ENCODE results near the gene CCDC40. TPM values are rescaled to one million over a fixed set of nuclear protein-coding genes. Genes with fewer than 3 reads are reported as not detected.

CCDC40 gene
- total and polyA plus RNA-seq, 10 of the 15 experiments (the other 5 are each of a cell fraction or from before 2014, with no cell fraction given) = 0.06 to 0.10 TPM; not detected in 8

GRCh38 chr17:80108036-80108971 lies 71.9 kb downstream of the CCDC40 start (continued):
- no peak for TF ChIP-seq HDAC6 (IDR thresholded peaks at IDR 0.05; ENCODE audit: unreplicated experiment)
- TF ChIP-seq, protein P1, sequence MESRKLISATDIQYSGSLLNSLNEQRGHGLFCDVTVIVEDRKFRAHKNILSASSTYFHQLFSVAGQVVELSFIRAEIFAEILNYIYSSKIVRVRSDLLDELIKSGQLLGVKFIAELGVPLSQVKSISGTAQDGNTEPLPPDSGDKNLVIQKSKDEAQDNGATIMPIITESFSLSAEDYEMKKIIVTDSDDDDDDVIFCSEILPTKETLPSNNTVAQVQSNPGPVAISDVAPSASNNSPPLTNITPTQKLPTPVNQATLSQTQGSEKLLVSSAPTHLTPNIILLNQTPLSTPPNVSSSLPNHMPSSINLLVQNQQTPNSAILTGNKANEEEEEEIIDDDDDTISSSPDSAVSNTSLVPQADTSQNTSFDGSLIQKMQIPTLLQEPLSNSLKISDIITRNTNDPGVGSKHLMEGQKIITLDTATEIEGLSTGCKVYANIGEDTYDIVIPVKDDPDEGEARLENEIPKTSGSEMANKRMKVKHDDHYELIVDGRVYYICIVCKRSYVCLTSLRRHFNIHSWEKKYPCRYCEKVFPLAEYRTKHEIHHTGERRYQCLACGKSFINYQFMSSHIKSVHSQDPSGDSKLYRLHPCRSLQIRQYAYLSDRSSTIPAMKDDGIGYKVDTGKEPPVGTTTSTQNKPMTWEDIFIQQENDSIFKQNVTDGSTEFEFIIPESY (IDR thresholded peaks at IDR 0.05) = no peak
- TF ChIP-seq BMI1 (IDR thresholded peaks at IDR 0.05; ENCODE audit: borderline replicate concordance) = no peak
- TF ChIP-seq RBBP5 (conservative IDR thresholded peaks at IDR 0.05) = no peak
- TF ChIP-seq CBFB (IDR thresholded peaks at IDR 0.05; ENCODE audit: low read depth) = no peak
- no peak for TF ChIP-seq SREBF1 (IDR thresholded peaks at IDR 0.05; ENCODE audit: low read length)
- TF ChIP-seq ASH2L (IDR thresholded peaks at IDR 0.05; ENCODE audit: borderline replicate concordance, low read depth) = no peak
- no peak for TF ChIP-seq CHD2 (IDR thresholded peaks at IDR 0.05; ENCODE audit: borderline replicate concordance, low read depth, low read length)

DNA sequence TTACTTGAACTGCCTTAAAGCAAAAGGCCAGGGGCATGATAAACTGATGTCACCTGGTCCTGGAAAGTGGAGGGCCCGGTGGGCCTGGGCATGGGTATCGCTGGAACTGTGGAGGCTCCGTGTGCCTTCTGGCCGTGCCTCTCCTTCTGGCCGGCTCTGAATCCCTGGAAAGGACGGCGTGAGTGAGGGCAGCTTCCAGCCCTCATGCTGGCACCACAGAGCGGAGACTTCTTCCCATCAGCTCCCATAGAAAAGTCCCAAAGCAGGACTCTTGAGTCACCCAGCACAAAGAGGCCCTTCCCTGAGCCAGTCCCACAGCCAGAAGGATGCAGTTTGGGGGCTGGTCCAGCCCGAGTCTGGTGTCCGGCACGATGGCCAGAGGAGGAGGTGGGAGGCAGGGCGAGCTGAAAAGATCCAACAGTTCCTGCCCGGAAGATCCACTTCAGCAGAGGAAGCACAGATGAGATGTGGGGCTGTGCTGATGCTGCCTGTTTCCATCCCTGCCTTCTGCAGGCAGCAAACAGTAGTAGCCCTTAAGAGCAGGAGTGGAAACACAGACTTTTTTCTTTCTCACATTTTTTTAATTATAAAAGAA lies 72.7 kb downstream of the CCDC40 start:
- ATAC-seq (no peak), DNase-seq (ENCODE audit: low read depth, low spot score) (no peak), FAIRE-seq (no peak)
- ChIA-PET SMC1A (ENCODE audit: uncharacterized antibody, unreplicated experiment) (no interaction called here), POLR2A (no interaction called here), CTCF (no interaction called here), RAD21 (ENCODE audit: unreplicated experiment) (no interaction called here)
- no peaks in the 10 kb centered on the region for H3K36me3 ChIP-seq (ENCODE audit: control insufficient read depth in 2 of 2, insufficient read depth in 2 of 2, low read length in 1 of 2)
- no peaks in the 10 kb centered on the region for H3K9me3 ChIP-seq (replicated peaks; ENCODE audit: control insufficient read depth, insufficient read depth, low read length)
- H3K4me3 ChIP-seq = no peak overlapping the region
- H3K9ac ChIP-seq (ENCODE audit: control insufficient read depth, insufficient read depth, low read length) = no peak overlapping the region
- H3K4me1 ChIP-seq (ENCODE audit: control insufficient read depth, insufficient read depth, low read length) = no peaks in the 10 kb centered on the region
- H3K4me2 ChIP-seq (ENCODE audit: control insufficient read depth, insufficient read depth) = no peak overlapping the region
- H3K27ac ChIP-seq (ENCODE audit: control insufficient read depth, insufficient read depth) = no peak overlapping the region
- WGBS (ENCODE audit: insufficient coverage, insufficient replicate concordance, low lambda C conversion rate, missing lambda C conversion rate) = 63% methylated on average over 13 of the region's 13 CpGs
- intact Hi-C loops (cut with micrococcal nuclease; ENCODE audit: unreplicated experiment) (no loop called here), in situ Hi-C loops (cut with MboI) (no loop called here)
- H4K20me1 ChIP-seq (ENCODE audit: control insufficient read depth, insufficient read depth) = no peaks in the 10 kb centered on the region; the same call in 1 of the 2 replicates
- H2AFZ ChIP-seq (ENCODE audit: control insufficient read depth, low read depth, low read length) = no peak overlapping the region
- H3K79me2 ChIP-seq (ENCODE audit: control insufficient read depth, insufficient read depth, low read length) = no peaks in the 10 kb centered on the region
- H3K27me3 ChIP-seq (replicated peaks in 1 of 2; ENCODE audit: control insufficient read depth in 2 of 2, insufficient read depth in 2 of 2, low read length in 1 of 2) = peaks cover 0 to 3% of the 10 kb centered on the region in 2 experiments; a peak in 2 of 4 replicates
- no TSS peak for BruUV-seq (replicated peaks)
- TF ChIP-seq, protein P2, sequence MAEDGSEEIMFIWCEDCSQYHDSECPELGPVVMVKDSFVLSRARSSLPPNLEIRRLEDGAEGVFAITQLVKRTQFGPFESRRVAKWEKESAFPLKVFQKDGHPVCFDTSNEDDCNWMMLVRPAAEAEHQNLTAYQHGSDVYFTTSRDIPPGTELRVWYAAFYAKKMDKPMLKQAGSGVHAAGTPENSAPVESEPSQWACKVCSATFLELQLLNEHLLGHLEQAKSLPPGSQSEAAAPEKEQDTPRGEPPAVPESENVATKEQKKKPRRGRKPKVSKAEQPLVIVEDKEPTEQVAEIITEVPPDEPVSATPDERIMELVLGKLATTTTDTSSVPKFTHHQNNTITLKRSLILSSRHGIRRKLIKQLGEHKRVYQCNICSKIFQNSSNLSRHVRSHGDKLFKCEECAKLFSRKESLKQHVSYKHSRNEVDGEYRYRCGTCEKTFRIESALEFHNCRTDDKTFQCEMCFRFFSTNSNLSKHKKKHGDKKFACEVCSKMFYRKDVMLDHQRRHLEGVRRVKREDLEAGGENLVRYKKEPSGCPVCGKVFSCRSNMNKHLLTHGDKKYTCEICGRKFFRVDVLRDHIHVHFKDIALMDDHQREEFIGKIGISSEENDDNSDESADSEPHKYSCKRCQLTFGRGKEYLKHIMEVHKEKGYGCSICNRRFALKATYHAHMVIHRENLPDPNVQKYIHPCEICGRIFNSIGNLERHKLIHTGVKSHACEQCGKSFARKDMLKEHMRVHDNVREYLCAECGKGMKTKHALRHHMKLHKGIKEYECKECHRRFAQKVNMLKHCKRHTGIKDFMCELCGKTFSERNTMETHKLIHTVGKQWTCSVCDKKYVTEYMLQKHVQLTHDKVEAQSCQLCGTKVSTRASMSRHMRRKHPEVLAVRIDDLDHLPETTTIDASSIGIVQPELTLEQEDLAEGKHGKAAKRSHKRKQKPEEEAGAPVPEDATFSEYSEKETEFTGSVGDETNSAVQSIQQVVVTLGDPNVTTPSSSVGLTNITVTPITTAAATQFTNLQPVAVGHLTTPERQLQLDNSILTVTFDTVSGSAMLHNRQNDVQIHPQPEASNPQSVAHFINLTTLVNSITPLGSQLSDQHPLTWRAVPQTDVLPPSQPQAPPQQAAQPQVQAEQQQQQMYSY (CRISPR knock-in tag; IDR thresholded peaks at IDR 0.05) = no peak
- TF ChIP-seq TCF3 (IDR thresholded peaks at IDR 0.05; ENCODE audit: borderline replicate concordance, insufficient read depth, low read depth, low read length) (no peak), PBX3 (IDR thresholded peaks at IDR 0.05; ENCODE audit: insufficient replicate concordance, low read depth, low read length) (no peak), EGR1 (IDR thresholded peaks at IDR 0.05; ENCODE audit: borderline replicate concordance in 1 of 2, low read depth in 2 of 2, low read length in 2 of 2) (no peak), RFX5 (IDR thresholded peaks at IDR 0.05; ENCODE audit: low read depth, low read length) (no peak), ZBED1 (IDR thresholded peaks at IDR 0.05; ENCODE audit: borderline replicate concordance) (no peak)
